ENCODE results near the gene ASPSCR1. TPM values are rescaled to one million over a fixed set of nuclear protein-coding genes. Genes with fewer than 3 reads are reported as not detected.
A peak's percentile ranks its signal among the peaks of the same experiment; 100 is the strongest.

Gene ASPSCR1
- total and polyA plus RNA-seq, 2 of the 13 experiments (the other 11 are each of a cell fraction or from before 2014, with no cell fraction given), result 274 to 314 TPM

DNA sequence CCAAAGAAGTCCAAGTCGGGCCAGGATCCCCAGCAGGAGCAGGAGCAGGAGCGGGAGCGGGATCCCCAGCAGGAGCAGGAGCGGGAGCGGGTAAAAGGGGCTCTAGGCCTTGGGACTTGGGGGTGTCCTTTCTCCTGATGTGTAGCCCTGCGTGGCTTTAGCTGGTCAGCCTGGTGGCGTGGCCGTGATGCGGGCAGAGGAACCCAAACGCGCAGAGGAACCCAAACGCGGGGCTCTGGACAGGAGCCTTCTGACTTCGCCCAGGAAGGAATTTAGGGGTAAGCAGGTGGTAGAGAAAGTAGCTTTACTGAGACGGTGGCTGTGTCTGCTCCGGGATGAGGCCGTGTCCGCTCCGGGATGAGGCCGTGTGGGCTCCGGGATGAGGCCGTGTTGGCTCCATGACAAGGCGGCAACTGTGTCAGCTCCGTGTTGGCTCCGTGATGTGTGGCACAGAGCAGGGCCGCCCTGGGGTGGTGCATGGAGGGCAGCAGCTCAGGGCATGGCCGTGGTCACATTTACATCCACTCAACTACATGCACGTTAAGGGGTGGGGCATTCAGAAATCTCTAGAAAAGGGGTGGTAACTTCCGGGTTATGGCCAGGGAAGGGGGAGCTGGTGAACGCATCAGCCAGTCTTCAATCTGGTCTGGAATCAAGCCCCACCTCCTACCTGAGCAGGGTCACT is 19.5 kb downstream of the ASPSCR1 start (continued):
- no peak for TF ChIP-seq SOX6 (IDR thresholded peaks at IDR 0.05)
- TF ChIP-seq SOX6 (CRISPR knock-in tag; IDR thresholded peaks at IDR 0.05), result no peak
- TF ChIP-seq NFRKB (IDR thresholded peaks at IDR 0.05), result no peak
- no peak for TF ChIP-seq PCBP1 (IDR thresholded peaks at IDR 0.05; ENCODE audit: borderline replicate concordance, low read depth, low read length)
- no peak for TF ChIP-seq SRSF9 (IDR thresholded peaks at IDR 0.05; ENCODE audit: borderline replicate concordance, insufficient read depth, low read depth, low read length, poor library complexity, severe bottlenecking)
- no peak for TF ChIP-seq SP2 (CRISPR knock-in tag; IDR thresholded peaks at IDR 0.05)
- no peak for TF ChIP-seq SKI (IDR thresholded peaks at IDR 0.05; ENCODE audit: partially characterized antibody)
- peak; percentile 39; the same call in 1 of the 2 replicates for TF ChIP-seq JUN (CRISPR knock-in tag; IDR thresholded peaks at IDR 0.05)
- no peak for TF ChIP-seq CHD4 (IDR thresholded peaks at IDR 0.05; ENCODE audit: borderline replicate concordance, low read length)
- TF ChIP-seq, protein P1, sequence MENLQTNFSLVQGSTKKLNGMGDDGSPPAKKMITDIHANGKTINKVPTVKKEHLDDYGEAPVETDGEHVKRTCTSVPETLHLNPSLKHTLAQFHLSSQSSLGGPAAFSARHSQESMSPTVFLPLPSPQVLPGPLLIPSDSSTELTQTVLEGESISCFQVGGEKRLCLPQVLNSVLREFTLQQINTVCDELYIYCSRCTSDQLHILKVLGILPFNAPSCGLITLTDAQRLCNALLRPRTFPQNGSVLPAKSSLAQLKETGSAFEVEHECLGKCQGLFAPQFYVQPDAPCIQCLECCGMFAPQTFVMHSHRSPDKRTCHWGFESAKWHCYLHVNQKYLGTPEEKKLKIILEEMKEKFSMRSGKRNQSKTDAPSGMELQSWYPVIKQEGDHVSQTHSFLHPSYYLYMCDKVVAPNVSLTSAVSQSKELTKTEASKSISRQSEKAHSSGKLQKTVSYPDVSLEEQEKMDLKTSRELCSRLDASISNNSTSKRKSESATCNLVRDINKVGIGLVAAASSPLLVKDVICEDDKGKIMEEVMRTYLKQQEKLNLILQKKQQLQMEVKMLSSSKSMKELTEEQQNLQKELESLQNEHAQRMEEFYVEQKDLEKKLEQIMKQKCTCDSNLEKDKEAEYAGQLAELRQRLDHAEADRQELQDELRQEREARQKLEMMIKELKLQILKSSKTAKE (CRISPR knock-in tag; IDR thresholded peaks at IDR 0.05; ENCODE audit: borderline replicate concordance), result no peak
- 0 out of 2 replicates have a peak, but pooled peaks have one; percentile 29 for TF ChIP-seq ZNF280B (CRISPR knock-in tag; IDR thresholded peaks at IDR 0.05; ENCODE audit: borderline replicate concordance)
- TF ChIP-seq, protein P2, sequence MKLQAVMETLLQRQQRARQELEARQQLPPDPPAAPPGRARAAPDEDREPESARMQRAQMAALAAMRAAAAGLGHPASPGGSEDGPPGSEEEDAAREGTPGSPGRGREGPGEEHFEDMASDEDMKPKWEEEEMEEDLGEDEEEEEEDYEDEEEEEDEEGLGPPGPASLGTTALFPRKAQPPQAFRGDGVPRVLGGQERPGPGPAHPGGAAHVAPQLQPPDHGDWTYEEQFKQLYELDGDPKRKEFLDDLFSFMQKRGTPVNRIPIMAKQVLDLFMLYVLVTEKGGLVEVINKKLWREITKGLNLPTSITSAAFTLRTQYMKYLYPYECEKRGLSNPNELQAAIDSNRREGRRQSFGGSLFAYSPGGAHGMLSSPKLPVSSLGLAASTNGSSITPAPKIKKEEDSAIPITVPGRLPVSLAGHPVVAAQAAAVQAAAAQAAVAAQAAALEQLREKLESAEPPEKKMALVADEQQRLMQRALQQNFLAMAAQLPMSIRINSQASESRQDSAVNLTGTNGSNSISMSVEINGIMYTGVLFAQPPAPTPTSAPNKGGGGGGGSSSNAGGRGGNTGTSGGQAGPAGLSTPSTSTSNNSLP (IDR thresholded peaks at IDR 0.05; ENCODE audit: low read depth, low read length), result no peak
- no peak for TF ChIP-seq RBM39 (IDR thresholded peaks at IDR 0.05; ENCODE audit: low read depth, low read length, poor library complexity, severe bottlenecking)
- TF ChIP-seq, protein P3, sequence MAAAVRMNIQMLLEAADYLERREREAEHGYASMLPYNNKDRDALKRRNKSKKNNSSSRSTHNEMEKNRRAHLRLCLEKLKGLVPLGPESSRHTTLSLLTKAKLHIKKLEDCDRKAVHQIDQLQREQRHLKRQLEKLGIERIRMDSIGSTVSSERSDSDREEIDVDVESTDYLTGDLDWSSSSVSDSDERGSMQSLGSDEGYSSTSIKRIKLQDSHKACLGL (CRISPR knock-in tag; IDR thresholded peaks at IDR 0.05), result no peak
- no peak for TF ChIP-seq ZNF788 (CRISPR knock-in tag; IDR thresholded peaks at IDR 0.05; ENCODE audit: borderline replicate concordance)
- no peak for TF ChIP-seq SMARCC2 (IDR thresholded peaks at IDR 0.05)
- TF ChIP-seq ZNF331 (CRISPR knock-in tag; IDR thresholded peaks at IDR 0.05), result no peak
- no peak for TF ChIP-seq CAMTA2 (CRISPR knock-in tag; IDR thresholded peaks at IDR 0.05; ENCODE audit: borderline replicate concordance)
- TF ChIP-seq, protein P4, sequence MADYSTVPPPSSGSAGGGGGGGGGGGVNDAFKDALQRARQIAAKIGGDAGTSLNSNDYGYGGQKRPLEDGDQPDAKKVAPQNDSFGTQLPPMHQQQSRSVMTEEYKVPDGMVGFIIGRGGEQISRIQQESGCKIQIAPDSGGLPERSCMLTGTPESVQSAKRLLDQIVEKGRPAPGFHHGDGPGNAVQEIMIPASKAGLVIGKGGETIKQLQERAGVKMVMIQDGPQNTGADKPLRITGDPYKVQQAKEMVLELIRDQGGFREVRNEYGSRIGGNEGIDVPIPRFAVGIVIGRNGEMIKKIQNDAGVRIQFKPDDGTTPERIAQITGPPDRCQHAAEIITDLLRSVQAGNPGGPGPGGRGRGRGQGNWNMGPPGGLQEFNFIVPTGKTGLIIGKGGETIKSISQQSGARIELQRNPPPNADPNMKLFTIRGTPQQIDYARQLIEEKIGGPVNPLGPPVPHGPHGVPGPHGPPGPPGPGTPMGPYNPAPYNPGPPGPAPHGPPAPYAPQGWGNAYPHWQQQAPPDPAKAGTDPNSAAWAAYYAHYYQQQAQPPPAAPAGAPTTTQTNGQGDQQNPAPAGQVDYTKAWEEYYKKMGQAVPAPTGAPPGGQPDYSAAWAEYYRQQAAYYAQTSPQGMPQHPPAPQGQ (CRISPR knock-in tag; IDR thresholded peaks at IDR 0.05; ENCODE audit: borderline replicate concordance), result no peak
